ENCODE measurements around the gene CACNA1G. TPM values are rescaled to one million over a fixed set of nuclear protein-coding genes. Genes with fewer than 3 reads are reported as not detected.

CACNA1G gene
- total and polyA plus RNA-seq, 9 of the 15 experiments (the other 6 are each of a cell fraction or from before 2014, with no cell fraction given): 0.01 TPM; not detected in 8

- TF ChIP-seq RERE (CRISPR knock-in tag; IDR thresholded peaks at IDR 0.05; ENCODE audit: borderline replicate concordance): 0 out of 2 replicates have a peak, but pooled peaks have one; percentile 11
- no peak for TF ChIP-seq CHCHD3 (CRISPR knock-in tag; IDR thresholded peaks at IDR 0.05)
- no peak for TF ChIP-seq SRSF3 (IDR thresholded peaks at IDR 0.05; ENCODE audit: insufficient read depth, low read length)
- TF ChIP-seq DMBX1 (CRISPR knock-in tag; IDR thresholded peaks at IDR 0.05; ENCODE audit: borderline replicate concordance): peak; percentile 53; the same call in 1 of the 2 replicates
- peak; percentile 20; the same call in 1 of the 2 replicates for TF ChIP-seq TFAP4 (CRISPR knock-in tag; IDR thresholded peaks at IDR 0.05; ENCODE audit: borderline replicate concordance)
- TF ChIP-seq ZNF592 (IDR thresholded peaks at IDR 0.05): peak; percentile 77
- TF ChIP-seq ZNF707 (CRISPR knock-in tag; conservative IDR thresholded peaks at IDR 0.05): no peak
- TF ChIP-seq KAT8 (IDR thresholded peaks at IDR 0.05; ENCODE audit: low read depth): no peak
- TF ChIP-seq ATF2 (CRISPR knock-in tag; IDR thresholded peaks at IDR 0.05): no peak
- TF ChIP-seq TSC22D4 (tag; IDR thresholded peaks at IDR 0.05): no peak
- no peak for TF ChIP-seq ZBTB34 (CRISPR knock-in tag; IDR thresholded peaks at IDR 0.05)
Measured at GRCh38 chr17:50660042-50660886, 99.7 kb downstream of the CACNA1G start (continued).
